HL-60/S4 treated with phorbol 12-myristate 13-acetate at 8.2 ng/mL for 4 days and 3 days (cell line): Measurements from ENCODE around the gene ZNF516.
"Not testable (repeated sequence)": the region's sequence is repeated elsewhere in the genome, so short reads cannot be mapped to it uniquely, and the experiment has no call there.

ENCODE experiments used
- in situ Hi-C: fragments of 300-500 bp; cut with MboI; formaldehyde crosslinking; loops from 2 replicates; pipeline ENCODE4 v1.15.0; 2022; ENCODE audit warnings: low sequenced_read_pairs

Gene ZNF516

GRCh38 chr18:76490670-76491472, 4.2 kb downstream of the ZNF516 start:
- in situ Hi-C loops, result no loop called here

DNA sequence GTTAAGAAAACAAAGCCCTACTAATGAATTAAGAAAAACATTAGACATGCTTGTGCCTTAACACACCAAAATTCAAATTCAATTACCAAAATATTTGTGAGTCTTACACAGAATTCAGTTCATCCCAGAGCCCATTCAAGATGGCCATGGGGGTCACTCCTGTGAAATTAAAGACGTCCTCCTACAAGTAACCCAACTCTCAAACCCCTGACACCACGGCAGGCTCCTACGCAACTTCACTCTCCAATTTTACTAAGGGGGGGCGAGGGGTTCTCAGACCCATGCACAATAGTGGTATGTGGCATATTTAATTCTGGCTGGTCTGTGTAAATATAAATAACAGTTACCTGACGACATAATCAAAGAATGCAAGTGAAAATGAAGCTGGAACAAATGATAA, 5.0 kb downstream of the ZNF516 start:
- in situ Hi-C loops, result no loop called here

GRCh38 chr18:76489081-76489480, 6.0 kb downstream of the ZNF516 start:
- in situ Hi-C loops, result no loop called here

DNA sequence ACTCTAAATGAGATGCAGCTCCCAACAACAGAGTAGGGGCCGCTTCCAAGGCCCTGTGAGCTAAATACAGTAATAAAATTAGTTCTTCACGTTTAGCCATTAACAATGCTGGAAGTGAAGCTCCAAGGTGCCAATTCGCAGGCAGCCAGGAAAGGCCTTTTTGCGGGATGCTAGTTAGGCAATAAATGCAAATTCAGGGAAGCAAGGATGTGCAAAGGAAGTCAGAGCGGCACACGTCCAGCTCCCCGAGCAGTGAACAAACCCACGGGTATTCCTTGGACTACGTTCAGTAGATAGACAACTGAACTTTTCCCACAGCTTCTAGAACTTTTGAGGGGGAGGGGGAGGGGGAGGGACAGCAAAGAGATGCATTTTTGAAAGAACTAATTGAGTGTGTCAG, 6.9 kb downstream of the ZNF516 start:
- in situ Hi-C loops, result no loop called here

GRCh38 chr18:76487782-76488181, 7.3 kb downstream of the ZNF516 start:
- in situ Hi-C loops, result no loop called here

DNA sequence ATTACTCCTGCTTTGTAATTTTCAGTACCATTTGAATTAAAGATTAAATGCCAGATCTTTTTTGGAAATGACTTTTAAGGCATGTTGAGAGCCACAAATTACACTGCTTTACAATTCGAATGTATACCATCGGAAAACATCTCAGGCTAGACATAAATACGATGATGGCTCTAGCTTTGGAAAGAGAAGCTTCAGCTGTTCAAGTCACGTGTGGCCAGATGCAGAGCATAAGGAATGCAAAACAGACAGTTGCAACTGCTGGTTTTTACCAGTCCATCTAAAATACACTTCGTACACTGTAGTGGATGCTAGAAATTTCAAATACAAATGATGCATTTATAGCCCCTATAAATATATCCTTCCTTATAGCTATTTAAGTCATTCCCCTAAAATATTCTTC, 8.0 kb downstream of the ZNF516 start:
- in situ Hi-C loops, result no loop called here

- in situ Hi-C loops, result no loop called here
Observed at GRCh38 chr18:76486574-76486973, 8.5 kb downstream of the ZNF516 start.

- in situ Hi-C loops, result no loop called here
Observed at GRCh38 chr18:76486038-76486437, 9.0 kb downstream of the ZNF516 start.

GRCh38 chr18:76484749-76485387, 10.2 kb downstream of the ZNF516 start:
- in situ Hi-C loops, result no loop called here

GRCh38 chr18:76483780-76484179, 11.3 kb downstream of the ZNF516 start:
- in situ Hi-C loops, result no loop called here

GRCh38 chr18:76482971-76483691, 11.9 kb downstream of the ZNF516 start:
- in situ Hi-C loops, result no loop called here

DNA sequence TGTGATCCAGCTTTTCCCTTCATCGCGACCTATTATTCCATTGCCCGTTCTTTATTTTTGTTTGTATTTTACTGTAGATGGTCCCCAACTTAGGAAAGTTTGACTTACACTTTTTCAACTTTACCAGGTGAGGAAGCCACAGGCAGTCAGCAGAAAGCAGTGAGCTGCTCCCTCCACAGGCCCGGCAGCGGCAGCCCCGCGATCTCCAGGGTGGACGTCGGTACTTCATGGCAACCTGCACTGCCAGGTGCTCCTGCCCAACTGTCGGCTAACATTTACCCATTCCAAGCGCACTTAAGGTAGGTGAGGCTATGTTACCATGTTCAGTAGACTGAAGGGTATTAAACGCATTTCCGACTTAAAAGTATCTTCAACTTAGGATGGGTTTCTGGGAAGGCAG, 12.8 kb downstream of the ZNF516 start:
- in situ Hi-C loops, result no loop called here

DNA sequence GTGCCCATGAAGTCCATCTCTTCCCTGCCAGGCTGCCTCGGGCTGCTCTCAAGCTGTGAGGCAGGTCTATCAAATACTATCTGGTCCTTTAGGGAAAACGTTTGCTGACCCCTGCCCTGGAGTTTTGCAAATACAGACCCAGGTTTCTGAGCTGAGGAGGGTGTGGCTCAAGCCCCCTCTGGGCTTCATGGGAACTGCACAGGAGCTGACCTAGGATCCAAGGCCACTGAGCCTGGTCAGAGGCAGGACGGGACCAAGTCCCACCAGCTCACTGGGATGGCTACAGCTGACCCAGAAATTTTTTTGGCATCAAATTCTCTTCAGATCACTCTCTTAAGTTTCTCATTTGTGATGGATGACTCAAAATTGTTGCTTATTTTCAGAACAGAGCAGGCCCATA, 14.1 kb downstream of the ZNF516 start:
- in situ Hi-C loops, result no loop called here

DNA sequence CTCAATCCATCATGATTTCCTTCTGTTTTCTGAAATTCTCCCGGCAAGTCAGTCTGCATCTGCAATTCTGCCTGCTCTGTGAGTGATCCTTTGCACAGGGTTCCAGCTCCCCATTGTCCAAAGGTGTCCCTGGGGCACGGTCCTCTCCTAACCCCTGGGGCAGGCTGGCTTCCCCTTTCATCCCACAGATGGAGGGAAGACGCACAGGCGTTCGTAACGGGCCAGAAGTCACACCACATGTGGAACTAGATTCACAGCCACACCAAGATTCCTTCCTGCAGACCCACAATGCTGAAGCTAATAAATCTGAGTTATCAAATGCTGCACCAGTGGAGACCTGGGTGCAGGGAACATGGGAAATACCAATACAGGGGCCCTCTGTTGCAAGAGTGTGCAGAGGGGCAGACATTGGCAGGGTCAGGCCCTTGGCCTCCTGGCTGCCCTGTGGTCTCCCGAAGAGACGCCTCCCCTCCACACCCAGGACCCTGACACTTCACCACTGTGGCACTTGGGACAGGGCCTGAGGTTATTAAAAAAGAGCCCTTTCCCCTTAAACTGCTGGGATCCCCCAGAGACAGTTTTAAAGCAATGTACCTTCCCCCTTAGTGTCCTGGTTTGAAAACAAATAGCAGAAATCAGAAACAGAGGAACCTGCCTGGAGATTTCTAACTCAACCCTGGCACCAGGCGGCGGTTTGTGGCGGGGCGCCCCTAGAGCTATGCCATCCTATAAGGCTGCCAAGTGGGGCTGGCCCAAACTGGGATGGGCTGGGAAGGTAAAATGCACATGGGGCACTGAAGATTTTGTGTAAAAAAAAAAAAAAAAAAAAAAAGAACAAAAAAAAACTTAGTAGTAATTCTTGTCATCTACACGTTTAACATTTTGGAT, 15.4 kb downstream of the ZNF516 start:
- in situ Hi-C loops, result no loop called here

GRCh38 chr18:76476665-76477561, 18.1 kb downstream of the ZNF516 start:
- in situ Hi-C loops, result no loop called here

DNA sequence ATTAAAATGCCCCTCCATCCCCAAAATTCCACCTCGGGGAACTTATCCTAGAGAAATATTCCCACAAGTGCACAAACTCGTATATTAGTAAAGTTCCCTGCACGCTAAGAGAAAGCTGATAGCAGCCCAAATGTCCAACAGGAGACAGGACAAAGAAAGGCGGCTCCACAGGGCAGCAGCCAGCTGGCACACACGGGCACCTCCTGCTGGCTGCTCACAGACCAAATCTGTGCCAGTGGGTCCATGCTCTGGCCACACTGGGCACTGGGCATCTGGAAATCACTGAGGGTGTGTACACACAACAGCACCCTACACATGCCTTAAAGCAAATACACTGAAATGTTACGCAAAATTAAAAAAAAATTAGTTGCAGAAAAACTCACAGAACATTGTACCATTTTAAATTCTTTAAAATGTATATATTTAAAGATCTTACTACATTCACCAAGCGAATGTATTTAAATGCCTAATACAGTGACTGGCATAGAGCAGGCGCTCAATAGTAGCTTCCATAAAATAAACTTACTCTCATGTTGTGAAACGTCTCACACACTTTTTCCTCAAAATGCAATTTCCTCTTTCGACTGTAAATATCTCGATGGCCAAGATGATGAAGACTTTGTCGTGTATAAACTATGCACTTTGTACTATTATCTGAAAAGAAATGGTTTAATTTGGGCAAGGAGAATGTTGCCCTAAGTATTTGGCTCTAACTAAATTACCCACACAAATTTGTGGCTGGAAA, 19.4 kb downstream of the ZNF516 start:
- in situ Hi-C loops, result no loop called here

- in situ Hi-C loops, result no loop called here
Observed at GRCh38 chr18:76474824-76475223, 20.2 kb downstream of the ZNF516 start.

GRCh38 chr18:76473521-76473920, 21.5 kb downstream of the ZNF516 start:
- in situ Hi-C loops, result not testable (repeated sequence)

- in situ Hi-C loops, result no loop called here
Observed at GRCh38 chr18:76472829-76473228, 22.2 kb downstream of the ZNF516 start.
